SK-N-SH treated with all-trans-retinoic acid at 6 μM for 48 hours (cell line): ENCODE measurements around the gene MNT.

Source experiments
- ATAC-seq: fragments of 200-7000 bp; cut with Tn5 transposase; 3 replicates; pipeline ENCODE4 v1.9.1; 2020; ENCODE audit warnings: mild to moderate bottlenecking, moderate library complexity
- ARNTL ChIP-seq: fragments of 450-650 bp; formaldehyde crosslinking; IDR thresholded peaks from 2 replicates; pipeline ENCODE4 v1.5.0; 2020; ENCODE audit warnings: low read depth, mild to moderate bottlenecking, moderate library complexity, borderline replicate concordance
- BACH2 ChIP-seq: fragments of 250-450 bp; sonication (Bioruptor Pico); IDR thresholded peaks from 2 replicates; pipeline ENCODE4 v1.9.0; 2021; ENCODE audit warnings: mild to moderate bottlenecking, borderline replicate concordance
- CSDC2 ChIP-seq: fragments of 250-450 bp; sonication (Bioruptor Pico); IDR thresholded peaks from 2 replicates; pipeline ENCODE4 v1.5.0; 2020; ENCODE audit warnings: mild to moderate bottlenecking, moderate library complexity
- CSRNP3 ChIP-seq: fragments of 250-450 bp; sonication (Bioruptor Pico); IDR thresholded peaks from 2 replicates; pipeline ENCODE4 v1.5.1; 2021; ENCODE audit warnings: mild to moderate bottlenecking, moderate library complexity
- GLIS3 ChIP-seq: fragments of 250-450 bp; sonication (Bioruptor Pico); IDR thresholded peaks from 2 replicates; pipeline ENCODE4 v1.5.0; 2020; ENCODE audit warnings: mild to moderate bottlenecking, moderate library complexity
- POU6F1 ChIP-seq: fragments of 250-450 bp; sonication (Bioruptor Pico); IDR thresholded peaks from 2 replicates; pipeline ENCODE4 v1.8.0; 2021; ENCODE audit warnings: low read depth, mild to moderate bottlenecking, moderate library complexity, borderline replicate concordance
- PPARA ChIP-seq: fragments of 250-450 bp; sonication (Bioruptor Pico); IDR thresholded peaks from 2 replicates; pipeline ENCODE4 v1.5.0; 2020; ENCODE audit warnings: mild to moderate bottlenecking, borderline replicate concordance
- RARB ChIP-seq: fragments of 250-450 bp; sonication (Bioruptor Pico); IDR thresholded peaks from 2 replicates; pipeline ENCODE4 v1.8.0; 2021; ENCODE audit warnings: mild to moderate bottlenecking, moderate library complexity
- SNAI2 ChIP-seq: fragments of 250-450 bp; sonication (Bioruptor Pico); IDR thresholded peaks from 2 replicates; pipeline ENCODE4 v1.5.0; 2020; ENCODE audit warnings: mild to moderate bottlenecking, moderate library complexity
- TOX ChIP-seq: fragments of 250-450 bp; sonication (Bioruptor Pico); IDR thresholded peaks from 2 replicates; pipeline ENCODE4 v1.8.0; 2021; ENCODE audit warnings: mild to moderate bottlenecking, moderate library complexity, borderline replicate concordance
- ZC3H10 ChIP-seq: fragments of 250-450 bp; sonication (Bioruptor Pico); IDR thresholded peaks from 2 replicates; pipeline ENCODE4 v1.5.1; 2021; ENCODE audit warnings: mild to moderate bottlenecking, moderate library complexity
- ZFP3 ChIP-seq: fragments of 250-450 bp; sonication (Bioruptor Pico); IDR thresholded peaks from 2 replicates; pipeline ENCODE4 v1.5.0; 2020; ENCODE audit warnings: mild to moderate bottlenecking, moderate library complexity
- ZFP30 ChIP-seq: fragments of 450-650 bp; formaldehyde crosslinking; IDR thresholded peaks from 2 replicates; pipeline ENCODE4 v1.5.0; 2022; ENCODE audit warnings: mild to moderate bottlenecking, moderate library complexity
- ZNF565 ChIP-seq: fragments of 450-650 bp; formaldehyde crosslinking; conservative IDR thresholded peaks from 2 replicates; pipeline ENCODE4 v1.5.0; 2020; ENCODE audit warnings: low read depth, mild to moderate bottlenecking, moderate library complexity
- ZNF70 ChIP-seq: fragments of 450-650 bp; formaldehyde crosslinking; IDR thresholded peaks from 2 replicates; pipeline ENCODE4 v1.5.0; 2020; ENCODE audit warnings: mild to moderate bottlenecking, moderate library complexity
- ZNF8 ChIP-seq: fragments of 450-650 bp; formaldehyde crosslinking; IDR thresholded peaks from 2 replicates; pipeline ENCODE4 v1.5.0; 2020; ENCODE audit warnings: mild to moderate bottlenecking, moderate library complexity
- TF ChIP-seq, protein P1 (sequence below): fragments of 250-450 bp; sonication (Bioruptor Pico); IDR thresholded peaks from 2 replicates; pipeline ENCODE4 v1.5.0; 2020; ENCODE audit warnings: mild to moderate bottlenecking, moderate library complexity

The MNT gene

DNA sequence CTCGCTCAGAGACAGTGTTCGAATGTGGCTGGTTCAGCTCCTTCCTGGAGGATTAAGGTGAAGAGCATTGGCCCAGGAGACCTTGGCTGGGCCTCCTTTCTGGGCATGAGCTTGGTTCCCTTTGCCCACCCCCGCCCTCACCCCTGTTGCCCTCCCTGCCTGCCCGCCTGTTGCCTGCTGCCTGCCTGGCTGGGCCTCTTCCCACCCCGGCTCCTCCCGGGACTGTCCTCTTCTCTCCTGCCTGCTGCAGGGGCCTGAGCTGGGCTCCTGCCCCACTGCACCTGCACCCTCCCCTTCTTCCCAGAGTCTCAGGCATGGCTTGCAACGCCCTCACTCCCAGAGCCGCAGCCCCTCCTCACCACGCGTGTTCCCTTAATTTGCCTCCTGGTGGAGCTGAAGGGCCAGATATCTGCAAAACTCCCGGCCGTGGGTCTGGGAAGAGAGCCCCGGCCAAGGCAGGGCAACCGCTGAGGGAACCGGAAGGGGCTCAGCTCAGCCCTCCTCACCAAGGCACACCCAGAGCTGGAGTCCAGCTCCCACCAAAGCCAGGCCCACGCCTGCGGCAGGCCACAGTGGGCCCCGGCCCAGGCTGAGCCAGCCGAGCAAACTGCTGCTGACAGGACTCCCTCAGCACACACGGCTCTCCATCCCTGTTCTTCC is 31.2 kb downstream of the MNT start:
- TF ChIP-seq ZFP3 (CRISPR knock-in tag) (no peak), SNAI2 (CRISPR knock-in tag) (no peak), ZFP30 (CRISPR knock-in tag) (no peak), TOX (no peak), ZNF70 (CRISPR knock-in tag) (no peak), PPARA (no peak), ZC3H10 (no peak), BACH2 (CRISPR knock-in tag) (no peak), POU6F1 (CRISPR knock-in tag) (no peak), ZNF8 (no peak), ARNTL (CRISPR knock-in tag) (no peak), CSDC2 (no peak), RARB (CRISPR knock-in tag) (no peak), ZNF565 (no peak)
- TF ChIP-seq, protein P1, sequence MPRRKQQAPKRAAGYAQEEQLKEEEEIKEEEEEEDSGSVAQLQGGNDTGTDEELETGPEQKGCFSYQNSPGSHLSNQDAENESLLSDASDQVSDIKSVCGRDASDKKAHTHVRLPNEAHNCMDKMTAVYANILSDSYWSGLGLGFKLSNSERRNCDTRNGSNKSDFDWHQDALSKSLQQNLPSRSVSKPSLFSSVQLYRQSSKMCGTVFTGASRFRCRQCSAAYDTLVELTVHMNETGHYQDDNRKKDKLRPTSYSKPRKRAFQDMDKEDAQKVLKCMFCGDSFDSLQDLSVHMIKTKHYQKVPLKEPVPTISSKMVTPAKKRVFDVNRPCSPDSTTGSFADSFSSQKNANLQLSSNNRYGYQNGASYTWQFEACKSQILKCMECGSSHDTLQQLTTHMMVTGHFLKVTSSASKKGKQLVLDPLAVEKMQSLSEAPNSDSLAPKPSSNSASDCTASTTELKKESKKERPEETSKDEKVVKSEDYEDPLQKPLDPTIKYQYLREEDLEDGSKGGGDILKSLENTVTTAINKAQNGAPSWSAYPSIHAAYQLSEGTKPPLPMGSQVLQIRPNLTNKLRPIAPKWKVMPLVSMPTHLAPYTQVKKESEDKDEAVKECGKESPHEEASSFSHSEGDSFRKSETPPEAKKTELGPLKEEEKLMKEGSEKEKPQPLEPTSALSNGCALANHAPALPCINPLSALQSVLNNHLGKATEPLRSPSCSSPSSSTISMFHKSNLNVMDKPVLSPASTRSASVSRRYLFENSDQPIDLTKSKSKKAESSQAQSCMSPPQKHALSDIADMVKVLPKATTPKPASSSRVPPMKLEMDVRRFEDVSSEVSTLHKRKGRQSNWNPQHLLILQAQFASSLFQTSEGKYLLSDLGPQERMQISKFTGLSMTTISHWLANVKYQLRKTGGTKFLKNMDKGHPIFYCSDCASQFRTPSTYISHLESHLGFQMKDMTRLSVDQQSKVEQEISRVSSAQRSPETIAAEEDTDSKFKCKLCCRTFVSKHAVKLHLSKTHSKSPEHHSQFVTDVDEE (CRISPR knock-in tag): no peak
- ATAC-seq: no peak; the same call in 2 of the 3 replicates

DNA sequence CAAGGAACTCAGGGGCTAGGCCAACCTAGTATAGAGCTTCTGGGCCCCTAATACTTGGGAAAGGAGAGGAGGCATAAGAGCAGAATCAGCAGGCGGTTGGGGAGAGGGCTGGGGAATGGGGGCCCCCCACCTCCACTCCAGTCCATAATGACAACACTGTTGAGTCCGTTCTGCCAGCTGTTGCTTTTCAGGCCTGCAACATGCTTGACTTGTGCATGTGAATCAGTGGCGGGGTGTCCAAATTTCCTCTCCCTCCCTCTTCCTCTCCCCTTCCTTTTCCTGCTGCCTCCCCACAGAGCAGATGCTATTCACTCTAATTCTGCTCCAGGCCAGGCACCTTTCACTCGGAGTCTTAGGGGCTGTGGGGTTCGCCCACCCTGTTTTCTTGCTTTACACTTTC is 31.8 kb downstream of the MNT start:
- no peak for TF ChIP-seq ZFP3 (CRISPR knock-in tag)
- no peak for TF ChIP-seq POU6F1 (CRISPR knock-in tag)
- TF ChIP-seq TOX: no peak
- no peak for TF ChIP-seq CSRNP3 (CRISPR knock-in tag)
- no peak for TF ChIP-seq GLIS3
- no peak for TF ChIP-seq SNAI2 (CRISPR knock-in tag)
- no peak for TF ChIP-seq BACH2 (CRISPR knock-in tag)
- TF ChIP-seq, protein P1 (CRISPR knock-in tag): no peak
- TF ChIP-seq CSDC2: no peak
- no peak for TF ChIP-seq ZFP30 (CRISPR knock-in tag)
- TF ChIP-seq ARNTL (CRISPR knock-in tag): no peak
- no peak for ATAC-seq

- no peak for ATAC-seq
- TF ChIP-seq ZNF565: no peak
- no peak for TF ChIP-seq BACH2 (CRISPR knock-in tag)
These were observed 32.5 kb downstream of the MNT start for GRCh38 chr17:2368359-2368758.
